Mesendoderm (in vitro differentiated cells): ENCODE results near the gene MACROD1.

Experiments
- DNase-seq: peaks from one replicate; pipeline ENCODE4 v3.0.0; 2013
- H2AK5ac ChIP-seq: 2 replicates; pipeline ENCODE4 v1.6.1; 2013; ENCODE audit warnings: low read length, inconsistent platforms
- H2BK120ac ChIP-seq: 2 replicates; pipeline ENCODE4 v1.6.1; 2013; ENCODE audit warnings: low read depth, mild to moderate bottlenecking, low read length, moderate library complexity, mixed read lengths
- H2BK15ac ChIP-seq: replicated peaks from 2 replicates; pipeline ENCODE4 v1.6.1; 2013; ENCODE audit warnings: low read depth, mild to moderate bottlenecking, moderate library complexity
- H2BK5ac ChIP-seq: 2 replicates; pipeline ENCODE4 v1.6.1; 2013; ENCODE audit warnings: low read length, inconsistent platforms
- H3K18ac ChIP-seq: 2 replicates; pipeline ENCODE4 v1.6.1; 2013; ENCODE audit warnings: mild to moderate bottlenecking, low read length, mixed read lengths
- H3K23ac ChIP-seq: one replicate; pipeline ENCODE4 v1.6.1; 2013; ENCODE audit warnings: low read length
- H3K27ac ChIP-seq: 2 replicates; pipeline ENCODE4 v1.5.1; 2013; ENCODE audit warnings: low read depth, mild to moderate bottlenecking, inconsistent platforms, low read length, moderate library complexity
- H3K27me3 ChIP-seq: 2 replicates; pipeline ENCODE4 v1.6.1; 2013; ENCODE audit warnings: low read length, control low read depth, mild to moderate bottlenecking, inconsistent platforms; ENCODE audit not compliant: insufficient read depth, poor library complexity
- H3K36me3 ChIP-seq: 2 replicates; pipeline ENCODE4 v1.6.1; 2013; ENCODE audit warnings: low read length, inconsistent platforms; ENCODE audit not compliant: control insufficient read depth, insufficient read depth
- H3K4ac ChIP-seq: one replicate; pipeline ENCODE4 v1.6.1; 2013; ENCODE audit warnings: low read depth, mild to moderate bottlenecking, low read length, moderate library complexity
- H3K4me1 ChIP-seq: 2 replicates; pipeline ENCODE4 v1.6.1; 2013; ENCODE audit warnings: low read depth, low read length, inconsistent platforms; ENCODE audit not compliant: control insufficient read depth
- H3K4me2 ChIP-seq: 2 replicates; pipeline ENCODE4 v1.6.1; 2013; ENCODE audit warnings: low read length
- H3K4me3 ChIP-seq: 2 replicates; pipeline ENCODE4 v1.5.1; 2013; ENCODE audit warnings: mild to moderate bottlenecking, low read length
- H3K56ac ChIP-seq: one replicate; pipeline ENCODE4 v1.6.1; 2013; ENCODE audit warnings: low read length
- H3K79me1 ChIP-seq: 2 replicates; pipeline ENCODE4 v1.6.1; 2013; ENCODE audit warnings: low read length, inconsistent platforms
- H3K79me2 ChIP-seq: 2 replicates; pipeline ENCODE4 v1.6.1; 2013; ENCODE audit warnings: mild to moderate bottlenecking, low read length; ENCODE audit not compliant: control insufficient read depth, insufficient read depth
- H3K9ac ChIP-seq: 2 replicates; pipeline ENCODE4 v1.6.1; 2013; ENCODE audit warnings: low read length, inconsistent platforms
- H4K5ac ChIP-seq: one replicate; pipeline ENCODE4 v1.6.1; 2013; ENCODE audit warnings: low read length
- H4K8ac ChIP-seq: one replicate; pipeline ENCODE4 v1.6.1; 2013; ENCODE audit warnings: low read depth, mild to moderate bottlenecking, control low read depth, low read length, moderate library complexity
- WGBS: extraction: QIAGEN DNeasy Blood & Tissue Kit; methylation state at CpG from one replicate; pipeline ENCODE4 v1.1.7; 2013; ENCODE audit warnings: low lambda C conversion rate, missing lambda C conversion rate; ENCODE audit not compliant: insufficient coverage; ENCODE audit errors: extremely low coverage; 5-methylcytosine and 5-hydroxymethylcytosine counted together

MACROD1 gene

GRCh38 chr11:64011371-64011770, 154.5 kb downstream of the MACROD1 start:
- no peak for DNase-seq
- Histone ChIP-seq H3K56ac (no peak overlapping the region), H3K27ac (no peak overlapping the region)

GRCh38 chr11:64010783-64011182, 155.1 kb downstream of the MACROD1 start:
- no peaks in the 10 kb centered on the region for H3K79me1 ChIP-seq
- no peak overlapping the region for H2BK15ac ChIP-seq
- no peak overlapping the region for H3K27ac ChIP-seq
- H3K4me3 ChIP-seq, result no peak overlapping the region
- no peaks in the 10 kb centered on the region for H3K79me2 ChIP-seq
- H3K56ac ChIP-seq, result no peak overlapping the region
- no peak overlapping the region for H3K4ac ChIP-seq
- peaks cover 15% of the 10 kb centered on the region for H3K27me3 ChIP-seq
- WGBS, result no CpG with 5 or more reads among the region's 2 CpGs
- no peak overlapping the region for H3K23ac ChIP-seq
- no peak overlapping the region for H2AK5ac ChIP-seq
- DNase-seq, result no peak
- H4K8ac ChIP-seq, result no peak overlapping the region
- H3K4me2 ChIP-seq, result no peak overlapping the region
- no peak overlapping the region for H3K9ac ChIP-seq
- no peak overlapping the region for H2BK120ac ChIP-seq
- no peak overlapping the region for H4K5ac ChIP-seq
- no peaks in the 10 kb centered on the region for H3K4me1 ChIP-seq
- no peak overlapping the region for H2BK5ac ChIP-seq
- H3K36me3 ChIP-seq, result no peaks in the 10 kb centered on the region
- no peak overlapping the region for H3K18ac ChIP-seq

More at GRCh38 chr11:64011371-64011770, 154.5 kb downstream of the MACROD1 start:
- Histone ChIP-seq H3K4me1 (no peaks in the 10 kb centered on the region), H3K4me3 (no peak overlapping the region), H3K4me2 (no peak overlapping the region), H2BK120ac (no peak overlapping the region), H3K4ac (no peak overlapping the region), H3K18ac (no peak overlapping the region), H2AK5ac (no peak overlapping the region), H4K5ac (no peak overlapping the region), H3K9ac (no peak overlapping the region), H3K79me2 (no peaks in the 10 kb centered on the region), H3K79me1 (no peaks in the 10 kb centered on the region), H2BK5ac (no peak overlapping the region), H2BK15ac (no peak overlapping the region), H3K23ac (no peak overlapping the region), H3K36me3 (no peaks in the 10 kb centered on the region), H3K27me3 (peaks cover 9% of the 10 kb centered on the region), H4K8ac (no peak overlapping the region)
- WGBS, result no CpG with 5 or more reads among the region's 8 CpGs

DNA sequence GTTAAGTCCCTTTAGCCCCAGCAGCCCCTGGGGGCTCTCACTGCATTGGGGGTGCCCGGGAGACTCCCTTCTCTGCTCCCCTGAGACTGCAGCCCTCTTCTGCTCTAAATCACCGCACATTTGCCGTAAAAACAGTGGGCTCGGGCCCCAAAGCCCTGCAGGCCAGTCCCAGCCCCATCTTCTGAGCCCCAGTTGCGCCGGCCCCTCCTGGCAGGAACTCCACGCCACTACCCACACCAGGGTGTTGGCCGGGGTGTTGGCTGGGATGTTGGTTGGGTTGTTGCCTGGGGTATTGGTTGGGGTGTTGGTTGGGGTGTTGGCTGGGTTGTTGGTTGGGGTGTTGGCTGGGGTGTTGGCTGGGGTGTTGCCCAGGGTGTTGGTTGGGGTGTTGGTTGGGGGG, 156.2 kb downstream of the MACROD1 start:
- Histone ChIP-seq H3K56ac (no peak overlapping the region), H3K9ac (no peak overlapping the region), H3K36me3 (no peaks in the 10 kb centered on the region), H3K4me2 (no peak overlapping the region), H3K79me2 (no peaks in the 10 kb centered on the region), H3K4me3 (no peak overlapping the region), H3K18ac (no peak overlapping the region), H2AK5ac (no peak overlapping the region), H3K27ac (no peak overlapping the region), H4K5ac (no peak overlapping the region), H3K23ac (no peak overlapping the region), H4K8ac (no peak overlapping the region), H3K79me1 (no peaks in the 10 kb centered on the region), H3K4me1 (no peaks in the 10 kb centered on the region), H3K27me3 (peaks cover 15% of the 10 kb centered on the region), H3K4ac (no peak overlapping the region), H2BK5ac (no peak overlapping the region), H2BK15ac (no peak overlapping the region), H2BK120ac (no peak overlapping the region)
- DNase-seq, result no peak
- WGBS, result no CpG with 5 or more reads among the region's 8 CpGs

GRCh38 chr11:64008914-64009633, 156.8 kb downstream of the MACROD1 start:
- no peaks in the 10 kb centered on the region for H3K36me3 ChIP-seq
- no peak overlapping the region for H2BK5ac ChIP-seq
- no peak overlapping the region for H4K5ac ChIP-seq
- H2BK120ac ChIP-seq, result no peak overlapping the region
- H3K23ac ChIP-seq, result no peak overlapping the region
- H3K56ac ChIP-seq, result no peak overlapping the region
- peaks cover 15% of the 10 kb centered on the region for H3K27me3 ChIP-seq
- H2BK15ac ChIP-seq, result no peak overlapping the region
- no peak overlapping the region for H3K9ac ChIP-seq
- no CpG with 5 or more reads among the region's 18 CpGs for WGBS
- H3K4ac ChIP-seq, result no peak overlapping the region
- no peaks in the 10 kb centered on the region for H3K79me1 ChIP-seq
- H2AK5ac ChIP-seq, result no peak overlapping the region
- no peak overlapping the region for H3K27ac ChIP-seq
- H3K4me3 ChIP-seq, result no peak overlapping the region
- no peaks in the 10 kb centered on the region for H3K4me1 ChIP-seq
- no peak overlapping the region for H3K4me2 ChIP-seq
- peak; percentile 49 for DNase-seq
- H3K79me2 ChIP-seq, result no peaks in the 10 kb centered on the region
- no peak overlapping the region for H4K8ac ChIP-seq
- no peak overlapping the region for H3K18ac ChIP-seq

DNA sequence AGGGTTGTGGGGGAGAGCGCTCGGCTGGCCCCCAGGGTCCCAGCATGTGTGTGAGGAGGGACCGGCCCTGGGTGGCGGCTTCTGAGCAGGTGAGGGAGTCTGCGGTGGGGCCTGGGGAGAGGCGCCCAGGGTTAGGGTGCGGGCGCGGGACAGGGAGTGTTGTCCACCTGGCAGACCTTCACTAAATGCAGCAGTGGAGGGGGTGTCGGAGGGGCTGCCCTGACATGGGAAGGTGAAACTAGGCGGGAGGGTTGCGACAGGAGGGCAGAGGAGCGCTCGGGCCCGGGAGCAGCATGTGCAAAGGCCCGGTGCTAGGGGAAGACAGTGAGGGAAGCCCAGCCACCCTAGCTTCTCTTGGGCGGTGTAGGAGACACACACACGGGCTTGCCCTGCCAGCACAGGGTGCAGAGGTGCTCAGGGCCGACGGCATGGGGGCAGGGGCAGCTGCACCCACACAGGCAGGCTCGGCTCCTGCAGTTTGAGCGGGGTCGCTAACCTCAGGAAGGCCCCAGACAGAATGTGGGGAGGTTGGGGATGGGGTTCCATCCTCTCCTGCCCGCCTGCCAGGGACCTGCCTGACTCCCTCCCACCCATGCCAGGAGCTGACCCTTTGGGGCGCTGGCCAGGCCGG, 157.5 kb downstream of the MACROD1 start:
- Histone ChIP-seq H2AK5ac (no peak overlapping the region), H3K4me3 (no peak overlapping the region), H3K4me1 (no peaks in the 10 kb centered on the region), H4K5ac (no peak overlapping the region), H3K4me2 (no peak overlapping the region), H3K36me3 (no peaks in the 10 kb centered on the region), H3K79me1 (no peaks in the 10 kb centered on the region), H3K4ac (no peak overlapping the region), H3K23ac (no peak overlapping the region), H3K9ac (peak overlapping the region; percentile 42), H3K18ac (no peak overlapping the region), H3K27me3 (peaks cover 15% of the 10 kb centered on the region), H3K56ac (peak overlapping the region; percentile 34), H3K79me2 (no peaks in the 10 kb centered on the region), H2BK15ac (no peak overlapping the region), H2BK120ac (no peak overlapping the region), H3K27ac (no peak overlapping the region), H4K8ac (no peak overlapping the region), H2BK5ac (no peak overlapping the region)
- no peak for DNase-seq
- WGBS, result no CpG with 5 or more reads among the region's 26 CpGs
